ENCODE results near the gene HS6ST3. TPM values are rescaled to one million over a fixed set of nuclear protein-coding genes. Genes with fewer than 3 reads are reported as not detected.

The HS6ST3 gene
- polyA plus RNA-seq, 1 donor: 1.4 TPM

- no peak overlapping the region for H3K27ac ChIP-seq (ENCODE audit: low read length)
- no peaks in the 10 kb centered on the region for H3K4me1 ChIP-seq (ENCODE audit: control insufficient read depth, insufficient read depth, low read length)
- H3K4me3 ChIP-seq (ENCODE audit: low read length): no peak overlapping the region
- H3K36me3 ChIP-seq (ENCODE audit: control insufficient read depth, insufficient read depth, low read length): no peaks in the 10 kb centered on the region
- no peak for DNase-seq
- H3K9me3 ChIP-seq (ENCODE audit: control insufficient read depth, low read depth, low read length): no peaks in the 10 kb centered on the region
- 0% methylated on average over 1 of the region's 2 CpGs for WGBS (ENCODE audit: insufficient coverage, low lambda C conversion rate)
- no peaks in the 10 kb centered on the region for H3K27me3 ChIP-seq (ENCODE audit: control insufficient read depth, insufficient read depth, low read length)
Observed at GRCh38 chr13:96454466-96454865, 364.6 kb downstream of the HS6ST3 start.

GRCh38 chr13:96460609-96461008 lies 370.7 kb downstream of the HS6ST3 start:
- H3K36me3 ChIP-seq (ENCODE audit: control insufficient read depth, insufficient read depth, low read length): no peaks in the 10 kb centered on the region
- DNase-seq: peak in 1 of 2 donors; percentile 5
- H3K9me3 ChIP-seq (ENCODE audit: control insufficient read depth, low read depth, low read length): no peaks in the 10 kb centered on the region
- H3K27me3 ChIP-seq (ENCODE audit: control insufficient read depth, insufficient read depth, low read length): no peaks in the 10 kb centered on the region
- H3K27ac ChIP-seq (ENCODE audit: low read length): no peak overlapping the region
- no CpG with 5 or more reads among the region's 2 CpGs for WGBS (ENCODE audit: insufficient coverage, low lambda C conversion rate)
- H3K4me3 ChIP-seq (ENCODE audit: low read length): no peak overlapping the region
- H3K4me1 ChIP-seq (ENCODE audit: control insufficient read depth, insufficient read depth, low read length): no peaks in the 10 kb centered on the region

- DNase-seq: no peak
- Histone ChIP-seq H3K4me1 (ENCODE audit: control insufficient read depth, insufficient read depth, low read length) (no peaks in the 10 kb centered on the region), H3K9me3 (ENCODE audit: control insufficient read depth, low read depth, low read length) (no peaks in the 10 kb centered on the region), H3K4me3 (ENCODE audit: low read length) (no peak overlapping the region), H3K36me3 (ENCODE audit: control insufficient read depth, insufficient read depth, low read length) (no peaks in the 10 kb centered on the region), H3K27ac (ENCODE audit: low read length) (no peak overlapping the region), H3K27me3 (ENCODE audit: control insufficient read depth, insufficient read depth, low read length) (no peaks in the 10 kb centered on the region)
- WGBS (ENCODE audit: insufficient coverage, low lambda C conversion rate): no CpG with 5 or more reads among the region's 10 CpGs
Observed at GRCh38 chr13:96473526-96474180, 383.7 kb downstream of the HS6ST3 start.

- no peaks in the 10 kb centered on the region for H3K9me3 ChIP-seq (ENCODE audit: control insufficient read depth, low read depth, low read length)
- H3K27me3 ChIP-seq (ENCODE audit: control insufficient read depth, insufficient read depth, low read length): no peaks in the 10 kb centered on the region
- H3K4me3 ChIP-seq (ENCODE audit: low read length): no peak overlapping the region
- H3K36me3 ChIP-seq (ENCODE audit: control insufficient read depth, insufficient read depth, low read length): no peaks in the 10 kb centered on the region
- no peak for DNase-seq
- WGBS (ENCODE audit: insufficient coverage, low lambda C conversion rate): 90% methylated on average over 5 of the region's 7 CpGs
- no peak overlapping the region for H3K27ac ChIP-seq (ENCODE audit: low read length)
- no peaks in the 10 kb centered on the region for H3K4me1 ChIP-seq (ENCODE audit: control insufficient read depth, insufficient read depth, low read length)
Observed at GRCh38 chr13:96474181-96474557, 384.3 kb downstream of the HS6ST3 start.

- DNase-seq: no peak
- Histone ChIP-seq H3K4me3 (ENCODE audit: low read length) (no peak overlapping the region), H3K27ac (ENCODE audit: low read length) (no peak overlapping the region), H3K4me1 (ENCODE audit: control insufficient read depth, insufficient read depth, low read length) (no peaks in the 10 kb centered on the region), H3K27me3 (ENCODE audit: control insufficient read depth, insufficient read depth, low read length) (no peaks in the 10 kb centered on the region), H3K36me3 (ENCODE audit: control insufficient read depth, insufficient read depth, low read length) (no peaks in the 10 kb centered on the region), H3K9me3 (ENCODE audit: control insufficient read depth, low read depth, low read length) (no peaks in the 10 kb centered on the region)
- WGBS (ENCODE audit: insufficient coverage, low lambda C conversion rate): no CpG with 5 or more reads among the region's 4 CpGs
Observed at GRCh38 chr13:96475103-96475502, 385.2 kb downstream of the HS6ST3 start.

- Histone ChIP-seq H3K27me3 (ENCODE audit: control insufficient read depth, insufficient read depth, low read length) (no peaks in the 10 kb centered on the region), H3K27ac (ENCODE audit: low read length) (no peak overlapping the region), H3K36me3 (ENCODE audit: control insufficient read depth, insufficient read depth, low read length) (no peaks in the 10 kb centered on the region), H3K9me3 (ENCODE audit: control insufficient read depth, low read depth, low read length) (no peaks in the 10 kb centered on the region), H3K4me3 (ENCODE audit: low read length) (no peak overlapping the region), H3K4me1 (ENCODE audit: control insufficient read depth, insufficient read depth, low read length) (no peaks in the 10 kb centered on the region)
- 100% methylated on average over 2 of the region's 6 CpGs for WGBS (ENCODE audit: insufficient coverage, low lambda C conversion rate)
- DNase-seq: no peak
Observed at GRCh38 chr13:96481482-96481881, 391.6 kb downstream of the HS6ST3 start.

GRCh38 chr13:96490496-96490989 lies 400.6 kb downstream of the HS6ST3 start:
- no CpG with 5 or more reads among the region's 5 CpGs for WGBS (ENCODE audit: insufficient coverage, low lambda C conversion rate)

GRCh38 chr13:96491103-96491502 lies 401.2 kb downstream of the HS6ST3 start:
- no peak for DNase-seq
- H3K27me3 ChIP-seq (ENCODE audit: control insufficient read depth, insufficient read depth, low read length): no peaks in the 10 kb centered on the region
- H3K4me1 ChIP-seq (ENCODE audit: control insufficient read depth, insufficient read depth, low read length): no peaks in the 10 kb centered on the region
- H3K36me3 ChIP-seq (ENCODE audit: control insufficient read depth, insufficient read depth, low read length): no peaks in the 10 kb centered on the region
- WGBS (ENCODE audit: insufficient coverage, low lambda C conversion rate): no CpG with 5 or more reads among the region's 2 CpGs
- H3K4me3 ChIP-seq (ENCODE audit: low read length): no peak overlapping the region
- no peaks in the 10 kb centered on the region for H3K9me3 ChIP-seq (ENCODE audit: control insufficient read depth, low read depth, low read length)
- H3K27ac ChIP-seq (ENCODE audit: low read length): no peak overlapping the region

More at GRCh38 chr13:96490496-96490989, 400.6 kb downstream of the HS6ST3 start:
- H3K27me3 ChIP-seq (ENCODE audit: control insufficient read depth, insufficient read depth, low read length): no peaks in the 10 kb centered on the region
- no peak for DNase-seq
- H3K9me3 ChIP-seq (ENCODE audit: control insufficient read depth, low read depth, low read length): no peaks in the 10 kb centered on the region
- H3K4me3 ChIP-seq (ENCODE audit: low read length): no peak overlapping the region
- H3K36me3 ChIP-seq (ENCODE audit: control insufficient read depth, insufficient read depth, low read length): no peaks in the 10 kb centered on the region
- H3K4me1 ChIP-seq (ENCODE audit: control insufficient read depth, insufficient read depth, low read length): no peaks in the 10 kb centered on the region
- H3K27ac ChIP-seq (ENCODE audit: low read length): no peak overlapping the region

- Histone ChIP-seq H3K27me3 (ENCODE audit: control insufficient read depth, insufficient read depth, low read length) (no peaks in the 10 kb centered on the region), H3K36me3 (ENCODE audit: control insufficient read depth, insufficient read depth, low read length) (no peaks in the 10 kb centered on the region), H3K27ac (ENCODE audit: low read length) (no peak overlapping the region), H3K9me3 (ENCODE audit: control insufficient read depth, low read depth, low read length) (no peaks in the 10 kb centered on the region), H3K4me3 (ENCODE audit: low read length) (no peak overlapping the region), H3K4me1 (ENCODE audit: control insufficient read depth, insufficient read depth, low read length) (no peaks in the 10 kb centered on the region)
- no peak for DNase-seq
- WGBS (ENCODE audit: insufficient coverage, low lambda C conversion rate): no CpG with 5 or more reads among the region's 4 CpGs
Observed at GRCh38 chr13:96492766-96493165, 402.9 kb downstream of the HS6ST3 start.

GRCh38 chr13:96499656-96500055 lies 409.7 kb downstream of the HS6ST3 start:
- no peak for DNase-seq
- Histone ChIP-seq H3K27me3 (ENCODE audit: control insufficient read depth, insufficient read depth, low read length) (no peaks in the 10 kb centered on the region), H3K9me3 (ENCODE audit: control insufficient read depth, low read depth, low read length) (no peaks in the 10 kb centered on the region), H3K4me3 (ENCODE audit: low read length) (no peak overlapping the region), H3K27ac (ENCODE audit: low read length) (no peak overlapping the region), H3K4me1 (ENCODE audit: control insufficient read depth, insufficient read depth, low read length) (no peaks in the 10 kb centered on the region), H3K36me3 (ENCODE audit: control insufficient read depth, insufficient read depth, low read length) (no peaks in the 10 kb centered on the region)
- WGBS (ENCODE audit: insufficient coverage, low lambda C conversion rate): 94% methylated on average over 2 of the region's 5 CpGs

- Histone ChIP-seq H3K9me3 (ENCODE audit: control insufficient read depth, low read depth, low read length) (no peaks in the 10 kb centered on the region), H3K27me3 (ENCODE audit: control insufficient read depth, insufficient read depth, low read length) (no peaks in the 10 kb centered on the region), H3K27ac (ENCODE audit: low read length) (no peak overlapping the region), H3K4me3 (ENCODE audit: low read length) (no peak overlapping the region), H3K4me1 (ENCODE audit: control insufficient read depth, insufficient read depth, low read length) (no peaks in the 10 kb centered on the region), H3K36me3 (ENCODE audit: control insufficient read depth, insufficient read depth, low read length) (no peaks in the 10 kb centered on the region)
- DNase-seq: no peak
- no CpG with 5 or more reads among the region's 1 CpG for WGBS (ENCODE audit: insufficient coverage, low lambda C conversion rate)
Observed at GRCh38 chr13:96500953-96501352, 411.0 kb downstream of the HS6ST3 start.

Data from large intestine (tissue), 3 donors.